ENCODE data around the gene PLPP6. TPM values are rescaled to one million over a fixed set of nuclear protein-coding genes. Genes with fewer than 3 reads are reported as not detected.
"Not testable (repeated sequence)": the region's sequence is repeated elsewhere in the genome, so short reads cannot be mapped to it uniquely, and the experiment has no call there.

PLPP6 gene
- total RNA-seq, 4 donors from 2014 or later: 7.1 to 22.7 (median 16.3) TPM

DNA sequence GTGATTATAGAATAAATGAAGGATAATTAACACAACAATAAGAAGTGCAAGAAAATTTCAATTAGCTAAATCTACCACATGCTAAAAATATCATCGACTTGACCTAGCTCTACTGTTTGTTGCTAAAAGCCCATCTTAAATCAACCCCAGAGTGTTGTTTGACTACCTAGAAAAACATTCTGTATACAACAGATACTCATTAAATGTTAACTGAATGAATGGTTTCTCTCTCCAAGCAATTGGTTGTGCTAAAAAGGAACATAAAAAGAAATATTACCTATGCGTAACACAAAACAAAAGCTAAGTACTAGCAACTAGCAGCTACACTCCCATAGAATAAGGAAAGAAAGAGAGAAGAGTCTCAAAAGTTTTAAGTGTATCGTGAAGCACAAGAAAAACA, 5.5 kb upstream of the PLPP6 start:
- Histone ChIP-seq H3K27me3 (no peaks in the 10 kb centered on the region), H3K4me3 (no peak overlapping the region), H3K36me3 (no peaks in the 10 kb centered on the region), H3K27ac (no peak overlapping the region), H3K4me1 (peaks cover 0 to 9% (median 4%) of the 10 kb centered on the region in 4 donors), H3K9me3 (no peaks in the 10 kb centered on the region)
- intact Hi-C loops (cut with DNase I; ENCODE audit: low total_unique reads): no loop called here
- no peak for TF ChIP-seq POLR2AphosphoS5 (IDR thresholded peaks at IDR 0.05)
- no peak for TF ChIP-seq EP300 (IDR thresholded peaks at IDR 0.05; ENCODE audit: low read depth)
- TF ChIP-seq, protein P1, sequence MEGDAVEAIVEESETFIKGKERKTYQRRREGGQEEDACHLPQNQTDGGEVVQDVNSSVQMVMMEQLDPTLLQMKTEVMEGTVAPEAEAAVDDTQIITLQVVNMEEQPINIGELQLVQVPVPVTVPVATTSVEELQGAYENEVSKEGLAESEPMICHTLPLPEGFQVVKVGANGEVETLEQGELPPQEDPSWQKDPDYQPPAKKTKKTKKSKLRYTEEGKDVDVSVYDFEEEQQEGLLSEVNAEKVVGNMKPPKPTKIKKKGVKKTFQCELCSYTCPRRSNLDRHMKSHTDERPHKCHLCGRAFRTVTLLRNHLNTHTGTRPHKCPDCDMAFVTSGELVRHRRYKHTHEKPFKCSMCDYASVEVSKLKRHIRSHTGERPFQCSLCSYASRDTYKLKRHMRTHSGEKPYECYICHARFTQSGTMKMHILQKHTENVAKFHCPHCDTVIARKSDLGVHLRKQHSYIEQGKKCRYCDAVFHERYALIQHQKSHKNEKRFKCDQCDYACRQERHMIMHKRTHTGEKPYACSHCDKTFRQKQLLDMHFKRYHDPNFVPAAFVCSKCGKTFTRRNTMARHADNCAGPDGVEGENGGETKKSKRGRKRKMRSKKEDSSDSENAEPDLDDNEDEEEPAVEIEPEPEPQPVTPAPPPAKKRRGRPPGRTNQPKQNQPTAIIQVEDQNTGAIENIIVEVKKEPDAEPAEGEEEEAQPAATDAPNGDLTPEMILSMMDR (IDR thresholded peaks at IDR 0.05): no peak
- TF ChIP-seq POLR2A (IDR thresholded peaks at IDR 0.05): no peak
- DNase-seq: no peak
- WGBS, 2 donors (ENCODE audit: low coverage in 1 of 2): 78 to 80% methylated on average over 2 to 3 of the region's 3 CpGs
- in situ Hi-C loops (cut with MboI; ENCODE audit: low pct_ligation_motif_present in 1 of 4, low pct_unique_long_range_greater_than_20kb in 1 of 4, low sequenced_read_pairs in 3 of 4): loop anchor here in 1 of 4 donors (25.0 kb wide), 1 partner anchor 331 kb away; the partner anchor contains the start of gene JAK2

DNA sequence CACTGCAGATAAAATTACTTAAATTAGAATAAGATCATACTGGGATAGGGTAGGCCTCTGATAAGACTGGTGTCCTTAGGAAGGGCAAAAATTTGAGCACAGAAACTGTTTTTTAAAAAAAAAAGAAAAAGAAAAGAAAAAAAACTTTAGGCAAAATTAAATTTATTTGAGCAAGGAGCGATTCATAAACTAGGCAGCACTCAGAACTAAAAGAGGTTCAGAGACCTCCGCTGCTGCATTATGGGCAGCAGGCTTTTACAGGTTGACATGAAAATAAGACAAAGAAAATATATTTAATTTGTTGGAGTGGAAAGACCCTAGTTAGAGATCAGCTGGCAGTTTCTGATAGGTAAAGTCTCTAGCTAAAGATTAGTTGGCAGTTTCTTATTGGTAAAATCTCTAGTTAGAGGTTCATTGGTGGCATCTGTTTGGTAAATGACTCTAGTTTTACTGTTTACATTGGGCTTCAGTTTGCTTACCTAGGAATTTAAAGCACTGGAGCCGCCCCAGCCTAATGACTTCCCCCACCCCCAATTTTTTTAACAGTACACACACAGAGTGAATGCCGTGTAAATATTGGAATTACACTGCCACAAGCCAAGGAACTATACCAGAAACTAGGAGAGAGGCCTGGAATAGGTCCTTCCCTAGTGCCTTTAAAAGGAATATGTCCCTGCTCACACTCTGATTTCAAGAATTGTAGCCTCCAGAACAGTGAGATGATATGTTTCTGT, 4.5 kb upstream of the PLPP6 start:
- Histone ChIP-seq H3K4me3 (no peak overlapping the region), H3K36me3 (no peaks in the 10 kb centered on the region), H3K9me3 (no peaks in the 10 kb centered on the region), H3K27me3 (no peaks in the 10 kb centered on the region), H3K4me1 (peaks cover 0 to 12% (median 5%) of the 10 kb centered on the region in 4 donors), H3K27ac (peak overlapping the region in 1 of 4 donors; percentile 1)
- intact Hi-C loops (cut with DNase I; ENCODE audit: low total_unique reads) (no loop called here), in situ Hi-C loops (cut with MboI; ENCODE audit: low pct_ligation_motif_present in 1 of 4, low pct_unique_long_range_greater_than_20kb in 1 of 4, low sequenced_read_pairs in 3 of 4) (loop anchor here in 1 of 4 donors (25.0 kb wide), 1 partner anchor 330 kb away; the partner anchor contains the start of gene JAK2)
- TF ChIP-seq, protein P1 (IDR thresholded peaks at IDR 0.05): no peak
- TF ChIP-seq POLR2AphosphoS5 (IDR thresholded peaks at IDR 0.05) (no peak), EP300 (IDR thresholded peaks at IDR 0.05; ENCODE audit: low read depth) (no peak), POLR2A (IDR thresholded peaks at IDR 0.05) (no peak)
- DNase-seq: no peak
- 65 to 76% methylated on average over 4 of the region's 4 CpGs for WGBS, 2 donors (ENCODE audit: low coverage in 1 of 2)

- H3K27me3 ChIP-seq; intact Hi-C loops (cut with DNase I; ENCODE audit: low total_unique reads): not testable (repeated sequence)
- in situ Hi-C loops (cut with MboI; ENCODE audit: low pct_ligation_motif_present in 1 of 4, low pct_unique_long_range_greater_than_20kb in 1 of 4, low sequenced_read_pairs in 3 of 4): loop anchor here in 1 of 4 donors (25.0 kb wide), 1 partner anchor 327 kb away; the partner anchor contains the start of gene JAK2
Observed at GRCh38 chr9:4660665-4661064, 1.4 kb upstream of the PLPP6 start.

DNA sequence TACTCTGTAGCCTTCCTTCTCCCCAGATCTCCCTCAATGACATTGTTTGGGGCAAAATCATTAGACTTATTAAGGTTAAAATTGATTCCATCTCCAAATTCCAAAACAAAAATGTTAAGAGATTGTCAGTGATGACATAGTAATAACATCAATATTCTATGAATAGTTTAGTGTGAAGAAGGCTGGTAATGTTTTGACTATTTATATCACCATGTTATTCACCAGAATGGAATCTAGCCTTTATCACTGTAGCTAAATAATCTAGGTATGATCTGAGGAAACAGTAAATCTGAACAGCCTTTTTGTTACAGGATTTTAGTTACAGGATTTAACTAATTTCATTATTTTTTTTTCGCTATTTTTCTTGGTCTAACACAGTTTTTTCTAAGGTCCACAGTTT, 929 bp upstream of the PLPP6 start:
- no peak overlapping the region for H3K4me3 ChIP-seq
- no peaks in the 10 kb centered on the region for H3K36me3 ChIP-seq
- no peak overlapping the region for H3K27ac ChIP-seq
- no peak for DNase-seq
- intact Hi-C loops (cut with DNase I; ENCODE audit: low total_unique reads) (no loop called here), in situ Hi-C loops (cut with MboI; ENCODE audit: low pct_ligation_motif_present in 1 of 4, low pct_unique_long_range_greater_than_20kb in 1 of 4, low sequenced_read_pairs in 3 of 4) (loop anchor here in 1 of 4 donors (25.0 kb wide), 1 partner anchor 326 kb away; the partner anchor contains the start of gene JAK2)
- no peaks in the 10 kb centered on the region for H3K9me3 ChIP-seq
- WGBS, 2 donors (ENCODE audit: low coverage in 1 of 2): 97% methylated on average over 1 of the region's 1 CpG; no CpG with 5 or more reads in 1 of the 2 donors
- H3K4me1 ChIP-seq: peaks cover 3 to 48% (median 27%) of the 10 kb centered on the region in 4 donors
- TF ChIP-seq, protein P1 (IDR thresholded peaks at IDR 0.05): no peak
- TF ChIP-seq POLR2AphosphoS5 (IDR thresholded peaks at IDR 0.05) (no peak), EP300 (IDR thresholded peaks at IDR 0.05; ENCODE audit: low read depth) (no peak), POLR2A (IDR thresholded peaks at IDR 0.05) (no peak)
- no peaks in the 10 kb centered on the region for H3K27me3 ChIP-seq

More at GRCh38 chr9:4660665-4661064, 1.4 kb upstream of the PLPP6 start:
- not testable (repeated sequence) for H3K9me3 ChIP-seq, H3K36me3 ChIP-seq, H3K4me3 ChIP-seq, DNase-seq, H3K27ac ChIP-seq
- H3K4me1 ChIP-seq: peaks cover 3 to 43% (median 26%) of the 10 kb centered on the region in 4 donors
- WGBS, 2 donors (ENCODE audit: low coverage in 1 of 2): 89% methylated on average over 5 of the region's 5 CpGs; no CpG with 5 or more reads in 1 of the 2 donors
